IMR-90 (cell line): ENCODE results near the gene UBAC1. TPM values are rescaled to one million over a fixed set of nuclear protein-coding genes. Genes with fewer than 3 reads are reported as not detected.

ENCODE experiments used
- ATAC-seq: fragments of 200-7000 bp; cut with Tn5 transposase; 2 replicates; pipeline ENCODE4 v1.9.1; 2020; ENCODE audit warnings: low read depth, mild to moderate bottlenecking, moderate library complexity
- BruUV-seq: library from RNA; stranded (reverse); fragments of 400-500 nt; replicated peaks from 2 replicates; lab custom pipeline; 2021; lab: Mats Ljungman, UMichigan
- CTCF ChIA-PET: fragments of 300-600 bp; formaldehyde crosslinking; extraction: SDS; loops from one replicate; lab custom pipeline; 2021; ENCODE audit warnings: antibody characterized with exemption; lab: Yijun Ruan, JAX
- POLR2A ChIA-PET: fragments of 300-600 bp; sonication (Branson Sonifier 250); formaldehyde crosslinking; loops from one replicate; lab custom pipeline; 2022; ENCODE audit warnings: antibody characterized with exemption; ENCODE audit not compliant: unreplicated experiment; lab: Charles Lee
- DNase-seq: peaks from one replicate; pipeline ENCODE4 v3.0.0; 2013
- H2AFZ ChIP-seq: replicated peaks from 2 replicates; pipeline ENCODE3; 2013; ENCODE audit warnings: low read length, mild to moderate bottlenecking; ENCODE audit not compliant: poor library complexity
- H2AK5ac ChIP-seq: 2 replicates; pipeline ENCODE4 v1.6.1; 2013; ENCODE audit warnings: low read depth, low read length, inconsistent platforms
- H2AK9ac ChIP-seq: replicated peaks from 2 replicates; pipeline ENCODE3; 2013; ENCODE audit warnings: mild to moderate bottlenecking, low read depth, low read length, moderate library complexity; ENCODE audit not compliant: poor library complexity
- H2BK120ac ChIP-seq: 2 replicates; pipeline ENCODE4 v1.6.1; 2013; ENCODE audit warnings: low read depth, low read length, inconsistent platforms
- H2BK15ac ChIP-seq: 3 replicates; pipeline ENCODE4 v1.6.1; 2013; ENCODE audit warnings: low read depth, low read length, inconsistent platforms
- H2BK20ac ChIP-seq: 2 replicates; pipeline ENCODE4 v1.6.1; 2013; ENCODE audit warnings: low read depth, mild to moderate bottlenecking, inconsistent platforms, low read length, moderate library complexity
- H2BK5ac ChIP-seq: 2 replicates; pipeline ENCODE4 v1.6.1; 2013; ENCODE audit warnings: mild to moderate bottlenecking, low read depth, low read length, inconsistent platforms; ENCODE audit not compliant: poor library complexity, severe bottlenecking
- H3K14ac ChIP-seq: replicated peaks from 2 replicates; pipeline ENCODE4 v1.6.1; 2013; ENCODE audit warnings: low read depth, low read length, inconsistent platforms
- H3K18ac ChIP-seq: 2 replicates; pipeline ENCODE4 v1.6.1; 2013; ENCODE audit warnings: low read depth, low read length, control low read depth
- H3K23ac ChIP-seq: 2 replicates; pipeline ENCODE4 v1.6.1; 2013; ENCODE audit warnings: low read depth, low read length, inconsistent platforms
- H3K27ac ChIP-seq: 2 replicates; pipeline ENCODE4 v1.5.1; 2013; ENCODE audit warnings: mild to moderate bottlenecking, control low read depth, low read length; ENCODE audit not compliant: insufficient read depth
- H3K27me3 ChIP-seq: 2 replicates; pipeline ENCODE4 v1.6.1; 2013; ENCODE audit warnings: low read length; ENCODE audit not compliant: control insufficient read depth, insufficient read depth
- H3K36me3 ChIP-seq: 2 replicates; pipeline ENCODE4 v1.6.1; 2013; ENCODE audit warnings: low read length, mixed read lengths; ENCODE audit not compliant: control insufficient read depth, insufficient read depth
- H3K4ac ChIP-seq: 2 replicates; pipeline ENCODE4 v1.6.1; 2013; ENCODE audit warnings: low read depth, low read length, inconsistent platforms
- H3K4me1 ChIP-seq: 2 replicates; pipeline ENCODE4 v1.6.1; 2013; ENCODE audit warnings: low read length, mixed read lengths; ENCODE audit not compliant: control insufficient read depth, insufficient read depth
- H3K4me2 ChIP-seq: 2 replicates; pipeline ENCODE4 v1.6.1; 2013; ENCODE audit warnings: low read depth, mild to moderate bottlenecking, control low read depth, low read length, moderate library complexity
- H3K4me3 ChIP-seq: 2 replicates; pipeline ENCODE4 v1.5.1; 2013; ENCODE audit warnings: low read depth, mild to moderate bottlenecking, control low read depth, low read length, moderate library complexity; ENCODE audit not compliant: insufficient read depth
- H3K56ac ChIP-seq: 2 replicates; pipeline ENCODE4 v1.6.1; 2013; ENCODE audit warnings: low read length, inconsistent platforms; ENCODE audit not compliant: insufficient read depth; ENCODE audit errors: extremely low read depth
- H3K79me1 ChIP-seq, 2 experiments: 2 replicates each; pipeline ENCODE4 v1.6.1; 2013; ENCODE audit warnings: low read length in 2 of 2, inconsistent platforms in 1 of 2, low read depth in 1 of 2
- H3K9ac ChIP-seq: 2 replicates; pipeline ENCODE4 v1.6.1; 2013; ENCODE audit warnings: low read depth, low read length, control low read depth
- H3K9me1 ChIP-seq: 2 replicates; pipeline ENCODE4 v1.6.1; 2013; ENCODE audit warnings: low read length, inconsistent platforms; ENCODE audit not compliant: insufficient read depth
- H3K9me3 ChIP-seq: 2 replicates; pipeline ENCODE4 v1.6.1; 2013; ENCODE audit warnings: low read length; ENCODE audit not compliant: control insufficient read depth, insufficient read depth
- H4K20me1 ChIP-seq: 2 replicates; pipeline ENCODE4 v1.6.1; 2013; ENCODE audit warnings: low read length, inconsistent platforms; ENCODE audit not compliant: insufficient read depth
- H4K5ac ChIP-seq: 2 replicates; pipeline ENCODE4 v1.6.1; 2013; ENCODE audit warnings: mild to moderate bottlenecking, low read depth, low read length, control low read depth
- H4K8ac ChIP-seq, 2 experiments: 2 replicates each; pipeline ENCODE4 v1.6.1; 2013; ENCODE audit warnings: low read depth in 2 of 2, low read length in 2 of 2, control low read depth in 1 of 2, inconsistent platforms in 1 of 2
- H4K91ac ChIP-seq: 2 replicates; pipeline ENCODE4 v1.6.1; 2013; ENCODE audit warnings: low read depth, low read length, inconsistent platforms; ENCODE audit not compliant: insufficient read depth
- BHLHE40 ChIP-seq: fragments of 150-350 bp; IDR thresholded peaks from 2 replicates; pipeline ENCODE4 v1.6.1; 2016; ENCODE audit warnings: mild to moderate bottlenecking, low read depth, low read length
- CEBPB ChIP-seq: IDR thresholded peaks from 2 replicates; pipeline ENCODE4 v1.6.1; 2012; ENCODE audit warnings: low read depth, low read length, improper control_type of control experiment
- NFE2L2 ChIP-seq: fragments of 150-350 bp; IDR thresholded peaks from 2 replicates; pipeline ENCODE4 v1.6.1; 2016; ENCODE audit warnings: low read depth, mild to moderate bottlenecking, low read length
- WGBS, 2 experiments: methylation state at CpG; one replicate each; pipeline versions ENCODE4 v1.1.5 to v1.1.7; 2013; ENCODE audit warnings: missing lambda C conversion rate in 2 of 2; ENCODE audit not compliant: insufficient read length in 1 of 2; ENCODE audit errors: extremely low coverage in 2 of 2; 5-methylcytosine and 5-hydroxymethylcytosine counted together
- dilution Hi-C: fragments of 300-500 bp; cut with HindIII; formaldehyde crosslinking; loops from one replicate; pipeline ENCODE4 v1.14.3; 2018; ENCODE audit warnings: low sequenced_read_pairs; ENCODE audit not compliant: unreplicated experiment
- in situ Hi-C: fragments of 300-500 bp; cut with MboI; formaldehyde crosslinking; loops from 3 replicates; pipeline ENCODE4 v1.14.3; 2019; ENCODE audit warnings: low sequenced_read_pairs, inconsistent platforms, mixed read lengths
- intact Hi-C: fragments of 100-400 bp; cut with micrococcal nuclease; formaldehyde crosslinking; loops from 2 replicates; pipeline ENCODE4 v1.10.0; 2022
- polyA plus RNA-seq, 3 experiments: library from polyadenylated mRNA; depleted of rRNA; stranded (reverse); fragments of >200 nt; gene quantifications; 2 replicates each; pipeline ENCODE4 v1.2.3, GENCODE V29; 2012; ENCODE audit warnings: low replicate concordance in 1 of 3
- total RNA-seq: library from RNA; depleted of rRNA; stranded (reverse); fragments of >200 nt; gene quantifications from 2 replicates; pipeline ENCODE4 v1.2.3, GENCODE V29; 2012

The UBAC1 gene
- total and polyA plus RNA-seq, 2 of the 4 experiments (the other 2 are of a cell fraction): 25.3 to 33.9 TPM

- ChIA-PET CTCF (interaction anchor here (0.9 kb wide), 1 partner anchor 125 kb away, joined by 3 read pairs; no protein-coding TSS in a partner anchor), POLR2A (no interaction called here)
These were observed 23.0 kb upstream of the UBAC1 start for GRCh38 chr9:135984072-135984710.

More at GRCh38 chr9:135984072-135984710, 23.0 kb upstream of the UBAC1 start:
- no peaks in the 10 kb centered on the region for H3K9me1 ChIP-seq
- no peak overlapping the region for H3K18ac ChIP-seq
- intact Hi-C loops: no loop called here
- ATAC-seq (no peak), DNase-seq (no peak)
- H4K20me1 ChIP-seq: no peaks in the 10 kb centered on the region
- no peak overlapping the region for H2BK20ac ChIP-seq
- no peak overlapping the region for H3K27ac ChIP-seq
- H3K9me3 ChIP-seq: no peaks in the 10 kb centered on the region
- H3K4me2 ChIP-seq: no peak overlapping the region
- no peak overlapping the region for H2AK5ac ChIP-seq
- no peak overlapping the region for H2AK9ac ChIP-seq
- H2AFZ ChIP-seq: peak overlapping the region; percentile 51
- no peak overlapping the region for H4K8ac ChIP-seq
- dilution Hi-C loops: no loop called here
- no peak overlapping the region for H4K5ac ChIP-seq
- 71% methylated on average over 13 of the region's 22 CpGs; no CpG with 5 or more reads in 1 of the 2 experiments for WGBS, 2 experiments
- BruUV-seq: no TSS peak
- H2BK5ac ChIP-seq: no peak overlapping the region
- no peak overlapping the region for H2BK120ac ChIP-seq
- TF ChIP-seq BHLHE40 (no peak), CEBPB (no peak), NFE2L2 (no peak)
- no peak overlapping the region for H4K91ac ChIP-seq
- no peaks in the 10 kb centered on the region for H3K4me1 ChIP-seq
- H3K56ac ChIP-seq: no peak overlapping the region
- peaks cover 16% of the 10 kb centered on the region; the same call in 1 of the 2 replicates for H3K27me3 ChIP-seq
- in situ Hi-C loops: no loop called here
- no peak overlapping the region for H3K14ac ChIP-seq
- H3K4me3 ChIP-seq: no peak overlapping the region
- H3K4ac ChIP-seq: no peak overlapping the region
- no peak overlapping the region for H3K9ac ChIP-seq
- H3K79me1 ChIP-seq: no peaks in the 10 kb centered on the region
- no peak overlapping the region for H2BK15ac ChIP-seq
- H3K23ac ChIP-seq: no peak overlapping the region
- H3K36me3 ChIP-seq: no peaks in the 10 kb centered on the region
